AG10803 (cell line): ENCODE results near the gene HAUS3.

Experiments
- DNase-seq: peaks from one replicate; pipeline ENCODE4 v3.0.0; 2010; ENCODE audit warnings: low read depth
- H3K4me3 ChIP-seq: 2 replicates; pipeline ENCODE4 v1.5.1; 2011; ENCODE audit warnings: mild to moderate bottlenecking, low read length, control low read depth
- TF ChIP-seq, protein P1 (sequence below): conservative IDR thresholded peaks from 2 replicates; pipeline ENCODE4 v1.5.1; 2011; ENCODE audit warnings: mild to moderate bottlenecking, low read length, control low read depth, inconsistent platforms

The HAUS3 gene

DNA sequence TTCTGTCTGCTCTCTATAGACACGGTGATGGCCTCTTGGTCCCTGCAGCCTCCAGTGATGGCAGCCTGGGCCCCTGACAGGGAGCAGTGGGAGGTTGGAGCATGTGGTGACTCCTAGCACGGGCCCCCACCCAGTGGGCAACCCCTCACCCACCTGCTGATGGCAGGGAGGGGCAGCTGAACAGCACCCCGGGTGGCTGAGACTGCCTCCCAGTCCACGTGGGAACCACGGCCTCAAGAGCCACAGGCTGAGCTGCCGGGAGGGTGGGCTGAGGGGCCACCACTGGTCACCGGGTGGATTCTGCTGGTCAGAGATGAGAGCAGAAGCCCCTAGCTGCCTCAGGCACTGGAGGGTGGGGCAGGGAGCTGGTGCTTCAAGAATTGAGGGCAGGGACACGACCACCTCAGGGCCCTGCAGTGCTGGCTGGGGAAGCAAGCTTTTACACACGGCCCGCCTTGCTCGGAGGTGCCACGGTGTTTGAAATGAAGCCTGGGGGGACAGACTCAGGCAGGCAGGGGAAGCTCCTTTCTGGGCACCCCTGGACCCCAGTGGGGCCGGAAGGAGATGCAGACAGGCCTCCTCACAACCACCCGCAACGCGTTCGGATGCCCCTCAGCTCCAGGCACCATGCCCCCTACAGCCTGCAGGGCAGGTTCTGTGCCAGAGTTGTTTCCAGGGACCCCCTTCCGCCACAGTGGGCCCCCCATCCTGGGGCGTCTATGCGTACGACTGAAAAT is 6.3 kb upstream of the HAUS3 start:
- no peak overlapping the region for H3K4me3 ChIP-seq
- TF ChIP-seq, protein P1, sequence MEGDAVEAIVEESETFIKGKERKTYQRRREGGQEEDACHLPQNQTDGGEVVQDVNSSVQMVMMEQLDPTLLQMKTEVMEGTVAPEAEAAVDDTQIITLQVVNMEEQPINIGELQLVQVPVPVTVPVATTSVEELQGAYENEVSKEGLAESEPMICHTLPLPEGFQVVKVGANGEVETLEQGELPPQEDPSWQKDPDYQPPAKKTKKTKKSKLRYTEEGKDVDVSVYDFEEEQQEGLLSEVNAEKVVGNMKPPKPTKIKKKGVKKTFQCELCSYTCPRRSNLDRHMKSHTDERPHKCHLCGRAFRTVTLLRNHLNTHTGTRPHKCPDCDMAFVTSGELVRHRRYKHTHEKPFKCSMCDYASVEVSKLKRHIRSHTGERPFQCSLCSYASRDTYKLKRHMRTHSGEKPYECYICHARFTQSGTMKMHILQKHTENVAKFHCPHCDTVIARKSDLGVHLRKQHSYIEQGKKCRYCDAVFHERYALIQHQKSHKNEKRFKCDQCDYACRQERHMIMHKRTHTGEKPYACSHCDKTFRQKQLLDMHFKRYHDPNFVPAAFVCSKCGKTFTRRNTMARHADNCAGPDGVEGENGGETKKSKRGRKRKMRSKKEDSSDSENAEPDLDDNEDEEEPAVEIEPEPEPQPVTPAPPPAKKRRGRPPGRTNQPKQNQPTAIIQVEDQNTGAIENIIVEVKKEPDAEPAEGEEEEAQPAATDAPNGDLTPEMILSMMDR = no peak
- no peak for DNase-seq

- TF ChIP-seq, protein P1 = no peak
- no peak for DNase-seq
- no peak overlapping the region for H3K4me3 ChIP-seq
Observed at GRCh38 chr4:2247128-2248043, 5.5 kb upstream of the HAUS3 start.

GRCh38 chr4:2246384-2247127 is 4.6 kb upstream of the HAUS3 start:
- H3K4me3 ChIP-seq = no peak overlapping the region
- no peak for DNase-seq
- TF ChIP-seq, protein P1 = no peak

DNA sequence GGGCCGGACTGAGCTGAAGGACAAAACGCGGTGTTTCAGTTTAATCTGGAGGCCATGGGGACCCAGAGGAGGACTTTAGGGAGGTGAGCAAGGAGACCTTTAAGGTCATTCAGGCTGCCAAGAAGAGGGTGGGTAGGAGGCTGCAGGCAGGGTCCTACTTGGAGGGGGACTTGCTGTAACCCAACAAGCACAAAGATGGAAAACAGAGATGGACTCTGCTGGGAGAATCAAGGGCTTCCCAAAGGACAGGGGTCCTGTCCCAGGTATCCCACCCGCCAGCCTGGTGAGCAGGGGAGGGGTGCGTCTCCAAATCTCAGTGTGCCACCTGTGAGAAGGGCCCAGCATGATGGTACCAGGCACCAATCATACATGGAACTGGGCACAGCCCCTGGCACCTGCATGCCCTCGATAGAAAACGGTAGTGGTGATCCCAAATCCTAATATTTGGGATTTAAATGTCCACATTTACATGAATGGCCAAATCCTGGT is 3.9 kb upstream of the HAUS3 start:
- TF ChIP-seq, protein P1 = no peak
- no peak for DNase-seq
- H3K4me3 ChIP-seq = no peak overlapping the region

DNA sequence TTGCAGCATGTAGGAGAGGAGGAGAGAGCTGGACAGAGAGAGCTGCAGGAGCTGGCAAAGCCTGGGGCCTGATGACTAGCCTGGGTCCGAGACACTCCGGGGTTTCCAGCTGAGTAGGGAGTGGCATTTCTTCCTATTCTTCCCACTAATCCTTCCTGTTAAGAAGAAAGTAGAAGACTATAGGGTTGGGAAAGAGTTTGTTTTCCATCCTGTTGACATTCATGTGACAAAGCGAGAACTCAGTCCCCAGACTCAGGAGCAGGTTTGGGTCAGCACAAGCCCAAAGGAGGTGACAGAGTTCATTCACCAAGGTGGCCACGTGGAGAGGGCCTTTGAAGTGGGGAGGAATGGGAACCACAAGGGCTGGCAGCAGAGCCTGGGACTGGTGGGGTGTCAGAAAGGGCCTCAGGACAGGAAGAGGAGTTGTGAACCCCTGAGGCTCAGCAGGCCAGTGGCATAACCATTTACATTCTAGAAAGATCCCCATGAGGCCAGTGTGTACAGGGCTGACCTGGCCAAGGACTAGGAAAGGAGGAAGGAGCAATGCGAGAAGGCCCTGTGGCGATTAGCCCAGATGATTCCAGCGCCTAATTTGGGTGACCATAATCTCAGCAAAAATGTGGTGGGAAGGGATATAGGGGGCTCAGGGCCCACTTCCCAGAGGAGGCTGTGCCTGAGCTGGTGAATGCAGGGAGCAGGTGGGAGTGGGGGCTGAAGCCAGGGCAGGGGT is 3.3 kb upstream of the HAUS3 start:
- TF ChIP-seq, protein P1 = no peak
- no peak for DNase-seq
- no peak overlapping the region for H3K4me3 ChIP-seq

DNA sequence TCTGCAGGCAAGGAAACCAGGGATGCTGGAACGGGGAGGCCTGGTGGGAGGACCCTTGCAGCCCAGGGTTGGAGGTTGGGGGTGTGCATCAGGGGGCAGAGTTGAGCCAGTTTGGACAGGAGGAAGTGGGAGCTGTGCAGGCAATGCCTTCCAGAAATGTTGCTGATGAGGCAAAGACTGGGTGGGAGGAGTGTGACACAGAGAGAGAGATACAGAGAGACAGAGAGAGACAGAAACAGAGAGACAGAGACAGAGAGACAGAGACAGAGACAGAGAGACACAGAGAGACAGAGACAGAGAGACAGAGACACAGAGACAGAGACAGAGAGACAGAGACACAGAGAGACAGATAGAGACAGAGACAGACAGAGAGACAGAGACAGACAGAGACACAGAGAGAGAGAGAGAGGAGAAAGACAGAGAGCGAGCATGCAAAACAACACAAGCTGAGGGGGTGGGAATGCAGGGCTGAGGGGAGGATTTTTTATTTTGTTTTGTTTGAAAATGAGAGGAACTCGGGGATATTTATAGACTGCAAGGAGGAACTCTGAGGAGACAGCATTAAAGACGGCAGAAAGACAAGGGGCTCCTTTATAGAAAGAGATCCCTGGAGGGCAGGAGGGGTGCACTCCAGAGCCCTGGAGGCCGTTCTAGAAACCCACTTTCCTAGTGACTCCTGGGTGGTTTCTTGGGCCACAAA is 1.9 kb upstream of the HAUS3 start:
- peak; percentile 35 for DNase-seq

More for the DNA sequence above, 1.9 kb upstream of the HAUS3 start:
- TF ChIP-seq, protein P1 = peak; percentile 35
- H3K4me3 ChIP-seq = no peak overlapping the region
